Nephron (organoid): ENCODE results near the gene SMYD3.

Experiments
- H3K27ac Mint-ChIP-seq, 3 experiments: 2 replicates each; pipeline ENCODE4 v1.8.0; 2020; ENCODE audit warnings: mixed read lengths in 3 of 3, mild to moderate bottlenecking in 2 of 3, moderate library complexity in 1 of 3
- H3K27me3 Mint-ChIP-seq: 2 replicates; pipeline ENCODE4 v1.8.0; 2021; ENCODE audit warnings: low read depth, mild to moderate bottlenecking, moderate library complexity, mixed read lengths
- H3K36me3 Mint-ChIP-seq: 2 replicates; pipeline ENCODE4 v1.8.0; 2020; ENCODE audit warnings: low read depth, mixed read lengths
- H3K4me1 Mint-ChIP-seq: 2 replicates; pipeline ENCODE4 v1.8.0; 2020; ENCODE audit warnings: mixed read lengths
- H3K4me3 Mint-ChIP-seq, 3 experiments: 2 replicates each; pipeline ENCODE4 v1.8.0; 2020; ENCODE audit warnings: mild to moderate bottlenecking in 3 of 3, mixed read lengths in 3 of 3, moderate library complexity in 2 of 3
- H3K9me3 Mint-ChIP-seq: 2 replicates; pipeline ENCODE4 v1.8.0; 2020; ENCODE audit warnings: mixed read lengths
- TF ChIP-seq, protein P1 (sequence below), 3 experiments: fragments of 200-600 bp; sonication (generic); IDR thresholded peaks; one replicate each; pipeline ENCODE4 v1.5.0; 2021; ENCODE audit warnings: antibody characterized with exemption in 3 of 3; ENCODE audit not compliant: unreplicated experiment in 3 of 3

SMYD3 gene

DNA sequence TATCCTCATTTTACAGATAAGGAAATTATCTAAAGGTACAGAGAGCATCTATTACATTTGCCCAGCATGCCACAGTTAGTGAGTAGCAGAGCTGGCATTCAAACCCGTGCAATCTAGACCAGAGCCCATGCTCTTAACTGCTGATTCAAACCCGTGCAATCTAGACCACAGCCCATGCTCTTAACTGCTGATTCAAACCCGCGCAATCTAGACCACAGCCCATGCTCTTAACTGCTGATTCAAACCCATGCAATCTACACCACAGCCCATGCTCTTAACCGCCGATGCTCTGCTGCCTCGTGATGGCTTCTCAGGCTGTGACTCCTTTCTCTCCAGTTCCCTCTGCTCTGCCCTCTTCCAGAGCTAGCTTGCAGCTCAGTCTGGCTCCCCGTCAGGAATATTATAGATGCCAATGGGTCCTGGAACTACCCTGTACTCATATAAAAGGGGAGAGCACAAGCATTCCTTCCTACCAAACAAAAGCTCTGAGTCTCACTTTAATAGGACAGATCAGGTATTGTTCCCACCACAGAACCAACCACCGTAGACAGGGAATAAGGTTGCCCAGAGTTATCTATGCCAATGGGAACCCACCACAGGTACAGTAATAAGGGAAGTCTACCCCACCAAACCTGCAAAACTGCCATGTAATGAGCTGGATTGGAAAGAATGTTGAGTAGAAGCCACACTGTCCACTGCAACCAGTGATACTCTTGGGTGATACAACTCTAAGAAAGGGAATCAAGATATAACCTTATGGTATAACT is 78.4 kb downstream of the SMYD3 start:
- Mint-ChIP-seq H3K4me3 (no peak overlapping the region), H3K27ac (no peak overlapping the region), H3K36me3 (no peaks in the 10 kb centered on the region), H3K9me3 (no peaks in the 10 kb centered on the region), H3K27me3 (no peaks in the 10 kb centered on the region), H3K4me1 (no peaks in the 10 kb centered on the region)
- TF ChIP-seq, protein P1, sequence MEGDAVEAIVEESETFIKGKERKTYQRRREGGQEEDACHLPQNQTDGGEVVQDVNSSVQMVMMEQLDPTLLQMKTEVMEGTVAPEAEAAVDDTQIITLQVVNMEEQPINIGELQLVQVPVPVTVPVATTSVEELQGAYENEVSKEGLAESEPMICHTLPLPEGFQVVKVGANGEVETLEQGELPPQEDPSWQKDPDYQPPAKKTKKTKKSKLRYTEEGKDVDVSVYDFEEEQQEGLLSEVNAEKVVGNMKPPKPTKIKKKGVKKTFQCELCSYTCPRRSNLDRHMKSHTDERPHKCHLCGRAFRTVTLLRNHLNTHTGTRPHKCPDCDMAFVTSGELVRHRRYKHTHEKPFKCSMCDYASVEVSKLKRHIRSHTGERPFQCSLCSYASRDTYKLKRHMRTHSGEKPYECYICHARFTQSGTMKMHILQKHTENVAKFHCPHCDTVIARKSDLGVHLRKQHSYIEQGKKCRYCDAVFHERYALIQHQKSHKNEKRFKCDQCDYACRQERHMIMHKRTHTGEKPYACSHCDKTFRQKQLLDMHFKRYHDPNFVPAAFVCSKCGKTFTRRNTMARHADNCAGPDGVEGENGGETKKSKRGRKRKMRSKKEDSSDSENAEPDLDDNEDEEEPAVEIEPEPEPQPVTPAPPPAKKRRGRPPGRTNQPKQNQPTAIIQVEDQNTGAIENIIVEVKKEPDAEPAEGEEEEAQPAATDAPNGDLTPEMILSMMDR (IDR thresholded peaks at IDR 0.05; ENCODE audit: unreplicated experiment in 3 of 3), result no peak

DNA sequence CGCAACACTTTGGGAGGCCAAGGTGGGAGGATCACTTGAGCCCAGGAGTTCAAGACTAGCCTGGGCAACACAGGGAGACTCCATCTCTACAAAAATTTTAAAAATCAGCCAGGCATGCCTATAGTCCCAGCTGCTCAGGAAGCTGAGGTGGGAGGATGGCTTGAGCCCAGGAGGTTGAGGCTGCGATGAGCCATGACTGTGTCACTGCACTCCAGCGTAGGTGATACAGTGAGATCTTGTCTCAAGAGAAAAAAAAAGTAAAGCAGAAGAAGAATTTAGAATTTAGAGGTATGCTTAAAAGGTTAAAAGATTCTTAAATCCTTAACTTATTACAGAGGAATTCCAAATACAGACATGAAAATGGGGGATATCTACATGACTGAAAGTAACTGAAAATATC is 79.5 kb downstream of the SMYD3 start:
- Mint-ChIP-seq H3K27ac (no peak overlapping the region), H3K36me3 (no peaks in the 10 kb centered on the region), H3K27me3 (no peaks in the 10 kb centered on the region), H3K4me1 (no peaks in the 10 kb centered on the region), H3K9me3 (no peaks in the 10 kb centered on the region), H3K4me3 (no peak overlapping the region)
- TF ChIP-seq, protein P1 (IDR thresholded peaks at IDR 0.05; ENCODE audit: unreplicated experiment in 3 of 3), result no peak

DNA sequence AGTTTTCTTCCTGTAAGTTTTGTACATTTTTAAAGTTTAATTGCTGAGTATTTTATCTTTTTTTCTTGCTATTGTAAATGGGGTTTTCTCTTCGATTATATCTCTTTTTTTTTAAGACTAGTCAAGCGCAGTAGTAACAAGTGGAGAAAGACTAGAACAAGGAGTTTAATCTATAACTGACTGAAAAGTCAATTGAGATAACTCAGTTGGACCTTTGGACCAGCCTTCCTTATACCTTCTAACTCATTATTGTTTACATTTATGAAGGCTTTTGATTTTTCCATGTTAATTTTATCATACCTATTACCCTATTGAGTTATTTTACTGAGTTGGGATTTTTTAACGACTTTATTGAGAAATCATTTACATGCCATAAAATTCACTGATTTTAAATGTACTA is 81.2 kb downstream of the SMYD3 start:
- no peak overlapping the region for H3K4me3 Mint-ChIP-seq
- peak overlapping the region in 1 of 3 experiments; percentile 61 for H3K27ac Mint-ChIP-seq
- no peaks in the 10 kb centered on the region for H3K36me3 Mint-ChIP-seq
- H3K4me1 Mint-ChIP-seq, result no peaks in the 10 kb centered on the region
- H3K9me3 Mint-ChIP-seq, result no peaks in the 10 kb centered on the region
- no peaks in the 10 kb centered on the region for H3K27me3 Mint-ChIP-seq
- TF ChIP-seq, protein P1 (IDR thresholded peaks at IDR 0.05; ENCODE audit: unreplicated experiment in 3 of 3), result no peak

GRCh38 chr1:246425139-246425794 is 81.8 kb downstream of the SMYD3 start:
- H3K36me3 Mint-ChIP-seq, result no peaks in the 10 kb centered on the region
- H3K9me3 Mint-ChIP-seq, result no peaks in the 10 kb centered on the region
- no peaks in the 10 kb centered on the region for H3K4me1 Mint-ChIP-seq
- H3K27ac Mint-ChIP-seq, result peak overlapping the region in 1 of 3 experiments; percentile 32
- TF ChIP-seq, protein P1 (IDR thresholded peaks at IDR 0.05; ENCODE audit: unreplicated experiment in 3 of 3), result no peak
- H3K4me3 Mint-ChIP-seq, result no peak overlapping the region
- H3K27me3 Mint-ChIP-seq, result no peaks in the 10 kb centered on the region

DNA sequence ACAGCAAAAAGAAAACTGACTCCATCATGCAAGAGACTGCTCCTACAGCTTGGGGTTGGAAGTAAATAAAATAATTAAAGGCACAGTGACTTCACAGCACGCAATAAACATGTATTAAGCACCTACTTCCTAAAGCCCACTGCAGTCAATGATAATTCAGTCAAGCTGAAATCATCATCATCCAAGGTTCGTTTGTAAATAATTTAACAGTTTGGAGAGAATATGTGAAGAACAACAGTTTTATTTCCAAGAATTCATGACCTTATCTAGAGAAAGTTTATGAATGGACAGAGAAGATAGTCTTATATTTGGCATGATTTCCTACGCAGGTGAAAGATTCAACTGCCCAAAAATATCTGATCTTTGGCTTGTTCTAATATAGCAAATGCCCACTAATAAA is 86.8 kb downstream of the SMYD3 start:
- Mint-ChIP-seq H3K4me1 (no peaks in the 10 kb centered on the region), H3K36me3 (peaks cover 30% of the 10 kb centered on the region), H3K27me3 (no peaks in the 10 kb centered on the region), H3K27ac (no peak overlapping the region), H3K9me3 (peaks cover 6% of the 10 kb centered on the region), H3K4me3 (no peak overlapping the region)
- TF ChIP-seq, protein P1 (IDR thresholded peaks at IDR 0.05; ENCODE audit: unreplicated experiment in 3 of 3), result no peak
